Measurements from ENCODE around the gene TFG.

Gene TFG

DNA sequence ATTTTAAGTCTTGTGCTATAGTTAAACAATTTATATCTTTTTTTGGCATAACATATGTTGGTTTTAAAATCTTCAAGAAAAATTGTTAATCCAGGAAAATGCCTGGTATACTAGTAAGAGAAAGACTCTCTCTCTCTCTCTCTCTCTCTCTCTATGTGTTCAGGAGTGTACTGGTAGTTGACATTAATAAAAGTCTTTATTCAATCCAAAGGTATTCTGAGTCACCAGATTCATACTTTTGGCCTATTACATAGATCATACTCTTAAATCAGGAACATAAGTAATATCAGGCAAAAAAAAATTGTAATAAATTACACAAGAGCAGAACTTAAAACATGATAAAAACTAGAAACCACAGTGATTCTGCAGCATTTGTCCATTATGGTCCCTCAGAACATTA lies 70.2 kb downstream of the TFG start:
- DNase-seq (ENCODE audit: insufficient read length, low spot score) (no peak), FAIRE-seq (no peak)
- TF ChIP-seq, protein P1, sequence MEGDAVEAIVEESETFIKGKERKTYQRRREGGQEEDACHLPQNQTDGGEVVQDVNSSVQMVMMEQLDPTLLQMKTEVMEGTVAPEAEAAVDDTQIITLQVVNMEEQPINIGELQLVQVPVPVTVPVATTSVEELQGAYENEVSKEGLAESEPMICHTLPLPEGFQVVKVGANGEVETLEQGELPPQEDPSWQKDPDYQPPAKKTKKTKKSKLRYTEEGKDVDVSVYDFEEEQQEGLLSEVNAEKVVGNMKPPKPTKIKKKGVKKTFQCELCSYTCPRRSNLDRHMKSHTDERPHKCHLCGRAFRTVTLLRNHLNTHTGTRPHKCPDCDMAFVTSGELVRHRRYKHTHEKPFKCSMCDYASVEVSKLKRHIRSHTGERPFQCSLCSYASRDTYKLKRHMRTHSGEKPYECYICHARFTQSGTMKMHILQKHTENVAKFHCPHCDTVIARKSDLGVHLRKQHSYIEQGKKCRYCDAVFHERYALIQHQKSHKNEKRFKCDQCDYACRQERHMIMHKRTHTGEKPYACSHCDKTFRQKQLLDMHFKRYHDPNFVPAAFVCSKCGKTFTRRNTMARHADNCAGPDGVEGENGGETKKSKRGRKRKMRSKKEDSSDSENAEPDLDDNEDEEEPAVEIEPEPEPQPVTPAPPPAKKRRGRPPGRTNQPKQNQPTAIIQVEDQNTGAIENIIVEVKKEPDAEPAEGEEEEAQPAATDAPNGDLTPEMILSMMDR (IDR thresholded peaks at IDR 0.05; ENCODE audit: insufficient read depth, missing control alignments) = no peak

DNA sequence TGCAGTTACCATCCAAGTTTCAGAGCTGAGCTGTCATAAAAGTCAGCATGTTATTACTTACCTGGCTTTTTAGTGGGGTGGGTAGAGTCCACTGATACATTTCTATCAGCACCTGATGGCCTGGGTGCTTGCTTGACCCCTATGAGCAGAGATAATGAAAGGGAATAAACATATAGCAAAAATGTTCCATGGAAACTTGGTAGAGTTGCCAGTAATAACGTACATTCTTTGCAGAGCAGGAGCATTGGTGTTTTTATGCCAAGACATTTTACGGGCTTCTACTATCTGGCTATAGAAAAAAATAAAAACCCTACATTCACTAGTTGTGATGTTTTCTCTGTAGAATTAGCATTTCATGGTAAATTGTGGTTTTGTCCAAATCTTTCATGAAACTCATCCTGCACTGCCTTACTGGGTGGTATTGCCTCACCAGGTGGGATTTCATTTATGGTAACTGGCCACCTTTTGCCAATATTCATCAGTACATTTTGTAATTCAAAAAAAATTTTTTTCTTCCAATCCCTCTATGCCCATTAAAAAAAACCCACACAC lies 70.9 kb downstream of the TFG start:
- DNase-seq (ENCODE audit: insufficient read length, low spot score) (no peak), FAIRE-seq (no peak)
- TF ChIP-seq, protein P1 (IDR thresholded peaks at IDR 0.05; ENCODE audit: insufficient read depth, missing control alignments) = no peak

DNA sequence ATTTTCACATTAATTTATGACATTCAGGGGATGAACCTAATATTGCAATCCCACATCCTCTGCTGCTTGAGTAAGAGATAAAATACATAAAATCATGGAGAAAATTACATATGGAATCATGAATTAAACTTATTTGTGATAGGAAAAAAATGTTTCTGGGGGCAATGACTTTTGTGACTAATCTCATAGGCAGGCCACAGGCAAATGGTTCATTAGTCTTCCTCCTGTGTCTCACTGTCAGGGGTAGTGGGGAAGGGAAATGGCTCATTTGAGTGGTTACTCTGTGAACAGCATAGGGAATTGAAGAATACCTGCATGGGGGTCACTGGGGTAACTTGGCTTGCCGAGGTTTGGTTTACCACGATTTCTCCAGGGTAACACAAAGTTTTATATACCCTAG lies 72.0 kb downstream of the TFG start:
- DNase-seq (ENCODE audit: insufficient read length, low spot score) = no peak
- TF ChIP-seq, protein P1 (IDR thresholded peaks at IDR 0.05; ENCODE audit: insufficient read depth, missing control alignments) = no peak
- no peak for FAIRE-seq

DNA sequence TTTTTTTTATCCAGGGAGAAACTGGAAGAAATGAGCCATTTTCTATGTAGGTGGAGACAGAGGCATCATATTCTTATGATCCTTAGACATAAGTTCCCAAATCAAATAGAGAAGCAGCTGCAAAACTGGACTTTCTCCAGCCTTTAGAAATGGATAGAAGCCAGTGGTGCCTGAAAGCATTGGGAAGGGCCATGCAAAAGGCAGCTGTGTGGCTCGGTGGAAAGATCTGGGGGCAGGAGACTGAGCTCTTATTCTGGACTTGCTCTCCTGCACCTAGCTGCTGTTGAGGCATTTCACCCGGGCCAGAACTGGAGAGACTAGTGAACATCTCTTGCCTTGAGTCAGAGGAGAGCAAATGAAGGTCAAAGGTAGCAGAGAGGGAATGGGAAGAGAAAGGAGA lies 73.1 kb downstream of the TFG start:
- DNase-seq (ENCODE audit: insufficient read length, low spot score) (no peak), FAIRE-seq (no peak)
- TF ChIP-seq, protein P1 (IDR thresholded peaks at IDR 0.05; ENCODE audit: insufficient read depth, missing control alignments) = no peak

DNA sequence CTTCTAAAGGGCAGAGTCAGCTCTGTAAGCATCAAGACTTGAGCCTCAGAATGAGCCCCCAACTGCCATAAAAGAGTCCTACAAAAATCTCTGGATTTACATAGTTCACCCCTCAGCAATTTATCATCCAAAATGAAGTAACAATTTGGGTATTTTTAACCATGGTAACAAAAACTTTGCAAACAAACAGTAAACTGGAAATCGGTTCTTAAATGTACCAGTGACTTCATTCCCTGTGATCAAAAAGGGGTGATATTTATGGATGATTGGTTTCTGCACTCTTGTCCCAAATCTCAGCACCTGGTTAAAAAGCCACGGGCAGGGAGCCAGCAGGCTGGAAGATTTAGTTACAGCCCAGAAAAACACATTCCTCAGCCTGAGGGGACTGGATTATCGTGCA lies 73.6 kb downstream of the TFG start:
- TF ChIP-seq, protein P1 (IDR thresholded peaks at IDR 0.05; ENCODE audit: insufficient read depth, missing control alignments) = no peak
- DNase-seq (ENCODE audit: insufficient read length, low spot score) (no peak), FAIRE-seq (no peak)

DNA sequence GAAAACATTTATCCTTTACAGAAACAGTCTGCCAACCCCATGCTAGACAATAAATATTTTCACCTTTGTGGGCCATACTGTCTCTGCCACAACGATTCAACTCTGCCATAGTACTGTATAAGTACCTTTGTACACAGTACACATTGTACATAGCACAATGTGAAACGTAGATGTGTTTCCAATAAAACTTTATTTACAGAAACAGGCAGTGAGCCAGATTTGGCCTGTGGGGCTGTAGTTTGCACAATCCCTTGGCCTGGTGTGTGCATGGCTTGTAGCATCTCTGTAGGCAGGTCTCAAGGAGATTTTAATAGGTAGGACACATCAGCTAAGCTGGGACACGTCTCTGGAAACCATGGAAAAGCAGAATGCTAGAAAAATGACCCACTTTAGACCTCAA lies 74.3 kb downstream of the TFG start:
- no peak for DNase-seq (ENCODE audit: insufficient read length, low spot score)
- FAIRE-seq = no peak
- TF ChIP-seq, protein P1 (IDR thresholded peaks at IDR 0.05; ENCODE audit: insufficient read depth, missing control alignments) = no peak

DNA sequence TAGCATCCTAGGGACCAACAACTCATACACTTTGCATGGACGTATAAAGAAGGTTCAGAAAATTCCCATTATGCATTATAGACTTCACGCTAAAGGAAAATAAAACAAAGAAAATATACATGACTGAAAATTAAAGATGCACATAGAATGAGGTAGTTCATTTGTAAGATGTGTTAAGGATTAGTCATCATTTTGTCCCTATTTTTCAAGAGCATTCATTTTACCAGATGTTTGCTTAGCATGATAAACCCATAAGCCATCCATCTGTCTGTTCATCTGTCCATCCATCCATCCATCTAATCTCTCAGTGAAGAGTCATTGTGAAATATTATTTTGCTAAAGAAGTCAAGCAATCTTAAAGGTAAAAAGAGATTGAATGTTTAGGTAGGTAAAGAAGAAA lies 80.3 kb downstream of the TFG start:
- no peak for DNase-seq (ENCODE audit: insufficient read length, low spot score)
- peak; percentile 44 for FAIRE-seq
- TF ChIP-seq, protein P1 (IDR thresholded peaks at IDR 0.05; ENCODE audit: insufficient read depth, missing control alignments) = no peak

Measured in D721Med (cell line).